Nephron progenitor cell (in vitro differentiated cells): ENCODE measurements around the gene IMP4.
A peak's percentile ranks its signal among the peaks of the same experiment; 100 is the strongest.

Source experiments
- DNase-seq: peaks from one replicate; pipeline ENCODE4 v3.0.0; 2021
- H3K27ac Mint-ChIP-seq: 2 replicates; pipeline ENCODE4 v1.8.0; 2021; ENCODE audit warnings: mild to moderate bottlenecking, moderate library complexity, mixed read lengths
- H3K27me3 Mint-ChIP-seq: 2 replicates; pipeline ENCODE4 v1.8.0; 2021; ENCODE audit warnings: mild to moderate bottlenecking, low read depth, mixed read lengths; ENCODE audit not compliant: poor library complexity
- H3K36me3 Mint-ChIP-seq: 2 replicates; pipeline ENCODE4 v1.8.0; 2021; ENCODE audit warnings: low read depth, mixed read lengths
- H3K4me1 Mint-ChIP-seq: 2 replicates; pipeline ENCODE4 v1.8.0; 2021; ENCODE audit warnings: mixed read lengths
- H3K4me3 Mint-ChIP-seq: 2 replicates; pipeline ENCODE4 v1.8.0; 2021; ENCODE audit warnings: mild to moderate bottlenecking, moderate library complexity, mixed read lengths
- H3K9me3 Mint-ChIP-seq: 2 replicates; pipeline ENCODE4 v1.8.0; 2021; ENCODE audit warnings: mild to moderate bottlenecking, moderate library complexity, mixed read lengths
- TF ChIP-seq, protein P1 (sequence below): fragments of 200-600 bp; sonication (generic); IDR thresholded peaks from 2 replicates; pipeline ENCODE4 v1.5.0; 2021; ENCODE audit warnings: antibody characterized with exemption

IMP4 gene

DNA sequence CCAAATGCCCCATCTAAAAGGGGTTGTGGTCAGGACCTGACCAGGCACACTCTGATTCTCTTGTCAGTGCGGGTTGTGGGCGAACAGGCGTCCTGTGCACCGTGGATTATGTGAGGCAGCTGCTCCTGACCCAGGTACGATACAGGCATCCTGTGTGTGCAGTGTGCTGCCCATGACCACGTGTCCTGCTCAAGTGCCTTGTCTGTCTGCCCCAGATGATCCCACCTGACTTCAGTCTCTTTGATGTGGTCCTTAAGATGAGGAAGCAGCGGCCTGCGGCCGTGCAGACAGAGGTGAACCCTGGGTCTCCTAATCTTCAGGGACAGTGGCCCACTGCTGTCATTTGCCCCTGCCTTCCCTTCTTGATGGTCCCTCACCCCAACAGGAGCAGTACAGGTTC is 27.8 kb downstream of the IMP4 start:
- TF ChIP-seq, protein P1, sequence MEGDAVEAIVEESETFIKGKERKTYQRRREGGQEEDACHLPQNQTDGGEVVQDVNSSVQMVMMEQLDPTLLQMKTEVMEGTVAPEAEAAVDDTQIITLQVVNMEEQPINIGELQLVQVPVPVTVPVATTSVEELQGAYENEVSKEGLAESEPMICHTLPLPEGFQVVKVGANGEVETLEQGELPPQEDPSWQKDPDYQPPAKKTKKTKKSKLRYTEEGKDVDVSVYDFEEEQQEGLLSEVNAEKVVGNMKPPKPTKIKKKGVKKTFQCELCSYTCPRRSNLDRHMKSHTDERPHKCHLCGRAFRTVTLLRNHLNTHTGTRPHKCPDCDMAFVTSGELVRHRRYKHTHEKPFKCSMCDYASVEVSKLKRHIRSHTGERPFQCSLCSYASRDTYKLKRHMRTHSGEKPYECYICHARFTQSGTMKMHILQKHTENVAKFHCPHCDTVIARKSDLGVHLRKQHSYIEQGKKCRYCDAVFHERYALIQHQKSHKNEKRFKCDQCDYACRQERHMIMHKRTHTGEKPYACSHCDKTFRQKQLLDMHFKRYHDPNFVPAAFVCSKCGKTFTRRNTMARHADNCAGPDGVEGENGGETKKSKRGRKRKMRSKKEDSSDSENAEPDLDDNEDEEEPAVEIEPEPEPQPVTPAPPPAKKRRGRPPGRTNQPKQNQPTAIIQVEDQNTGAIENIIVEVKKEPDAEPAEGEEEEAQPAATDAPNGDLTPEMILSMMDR: no peak
- H3K27ac Mint-ChIP-seq: no peak overlapping the region
- H3K9me3 Mint-ChIP-seq: peaks cover 5% of the 10 kb centered on the region
- no peak for DNase-seq
- peaks cover 7% of the 10 kb centered on the region for H3K27me3 Mint-ChIP-seq
- no peak overlapping the region for H3K4me3 Mint-ChIP-seq
- peaks cover 28% of the 10 kb centered on the region for H3K4me1 Mint-ChIP-seq
- peaks cover 21% of the 10 kb centered on the region for H3K36me3 Mint-ChIP-seq

DNA sequence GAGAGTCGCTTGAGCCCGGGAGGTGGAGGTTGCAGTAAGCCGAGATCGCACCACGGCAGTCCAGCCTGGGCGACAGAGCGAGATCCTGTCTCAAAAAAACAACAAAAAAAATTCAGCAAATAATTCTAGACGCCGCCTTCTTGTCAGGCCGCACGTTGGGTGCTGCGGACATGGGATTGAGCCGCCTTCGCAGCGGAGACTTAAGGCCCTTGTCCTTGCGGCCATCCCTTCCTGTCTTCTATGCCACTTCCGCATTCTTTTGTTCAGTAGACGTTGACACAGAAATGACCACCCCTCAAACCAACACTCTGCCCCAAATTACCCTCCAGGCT is 29.0 kb downstream of the IMP4 start:
- peaks cover 5% of the 10 kb centered on the region for H3K9me3 Mint-ChIP-seq
- peaks cover 26% of the 10 kb centered on the region for H3K36me3 Mint-ChIP-seq
- peak overlapping the region; percentile 87 for H3K4me3 Mint-ChIP-seq
- DNase-seq: no peak
- TF ChIP-seq, protein P1: no peak
- peaks cover 7% of the 10 kb centered on the region for H3K27me3 Mint-ChIP-seq
- H3K4me1 Mint-ChIP-seq: peaks cover 28% of the 10 kb centered on the region
- H3K27ac Mint-ChIP-seq: no peak overlapping the region

DNA sequence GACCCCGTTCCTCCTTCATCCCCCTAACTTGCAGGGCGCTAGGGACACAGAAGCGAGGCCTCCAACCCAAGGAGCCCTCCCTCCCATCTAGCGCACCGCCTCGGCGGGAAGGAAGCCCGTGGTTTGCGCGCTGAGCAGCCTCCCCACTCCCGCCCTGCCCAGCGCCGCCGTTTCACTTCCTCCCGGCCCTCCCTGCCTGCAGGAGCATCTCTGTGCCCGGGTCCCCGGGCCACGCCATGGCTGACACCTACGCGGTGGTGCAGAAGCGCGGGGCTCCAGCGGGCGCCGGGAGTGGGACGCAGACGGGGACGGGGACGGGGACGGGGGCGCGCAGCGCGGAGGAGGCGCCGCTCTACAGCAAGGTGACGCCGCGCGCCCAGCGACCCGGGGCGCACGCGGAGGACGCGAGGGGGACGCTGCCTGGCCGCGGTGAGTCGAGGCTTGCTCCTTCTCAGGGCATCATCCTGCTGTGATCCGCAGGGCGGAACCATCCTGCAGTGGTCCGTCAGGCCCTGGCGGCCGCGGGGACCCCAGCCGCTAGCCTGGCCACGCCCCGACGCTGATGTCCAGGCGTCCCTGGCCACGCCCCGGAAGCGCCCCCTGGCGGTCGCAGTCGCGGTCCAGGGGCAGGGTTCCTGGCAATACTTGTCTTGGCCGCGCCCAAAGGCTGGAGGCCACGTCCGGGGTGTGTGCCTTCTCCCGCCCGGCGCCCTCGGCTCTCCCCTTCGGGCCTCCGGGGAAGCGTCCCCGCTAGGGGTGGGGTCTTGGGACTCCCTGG is 29.5 kb downstream of the IMP4 start:
- Mint-ChIP-seq H3K27me3 (peaks cover 7% of the 10 kb centered on the region), H3K27ac (no peak overlapping the region), H3K9me3 (peaks cover 5% of the 10 kb centered on the region), H3K4me1 (peaks cover 33% of the 10 kb centered on the region), H3K36me3 (peaks cover 26% of the 10 kb centered on the region), H3K4me3 (peak overlapping the region; percentile 87)
- peak; percentile 97 for DNase-seq
- TF ChIP-seq, protein P1: peak; percentile 95

DNA sequence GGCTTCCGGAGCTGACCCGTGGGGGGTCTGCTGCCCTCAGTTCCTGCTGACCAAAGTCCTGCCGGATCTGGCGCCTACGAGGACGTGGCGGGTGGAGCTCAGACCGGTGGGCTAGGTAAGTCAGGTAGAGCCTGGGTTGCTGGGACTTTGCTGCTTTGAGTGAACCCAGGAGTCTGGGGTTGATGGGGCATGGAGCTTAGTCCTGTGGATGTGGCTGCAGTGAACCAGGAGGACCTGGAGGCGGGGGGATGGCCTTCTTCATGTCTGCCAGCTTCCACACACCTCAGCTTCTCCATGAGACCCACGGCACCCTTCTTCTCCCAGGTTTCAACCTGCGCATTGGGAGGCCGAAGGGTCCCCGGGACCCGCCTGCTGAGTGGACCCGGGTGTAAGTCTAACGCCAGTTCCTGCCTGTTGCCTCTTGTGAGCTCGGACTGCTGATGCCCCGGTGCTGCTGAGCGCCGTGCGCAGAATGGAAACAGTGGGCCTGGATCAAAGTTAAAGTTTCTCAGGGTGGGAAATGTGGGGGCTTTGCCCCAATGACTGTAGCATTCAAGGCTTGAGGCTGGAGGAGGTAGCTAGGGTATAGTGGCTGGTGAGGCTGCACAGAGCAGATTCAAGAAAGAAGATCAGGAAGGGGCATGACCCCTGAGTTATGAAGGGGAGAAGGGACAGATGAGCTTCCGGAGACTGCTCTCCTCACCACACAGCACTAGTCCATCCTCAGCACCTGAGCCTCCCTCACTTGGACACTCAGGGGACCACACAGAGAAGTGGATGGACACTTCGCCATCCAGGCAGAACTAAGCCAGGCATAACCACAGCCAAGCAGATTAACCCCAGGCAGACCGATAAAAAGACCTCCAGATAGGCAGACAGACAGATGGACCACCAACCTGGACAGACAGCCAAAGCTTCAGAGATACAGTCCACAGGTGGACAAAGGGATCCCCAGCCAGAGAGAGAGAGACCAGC is 30.4 kb downstream of the IMP4 start:
- Mint-ChIP-seq H3K9me3 (peaks cover under 1% of the 10 kb centered on the region), H3K4me3 (peak overlapping the region; percentile 87), H3K36me3 (peaks cover 26% of the 10 kb centered on the region), H3K4me1 (peaks cover 39% of the 10 kb centered on the region), H3K27me3 (peaks cover 7% of the 10 kb centered on the region), H3K27ac (no peak overlapping the region)
- DNase-seq: no peak
- TF ChIP-seq, protein P1: peak; percentile 49

DNA sequence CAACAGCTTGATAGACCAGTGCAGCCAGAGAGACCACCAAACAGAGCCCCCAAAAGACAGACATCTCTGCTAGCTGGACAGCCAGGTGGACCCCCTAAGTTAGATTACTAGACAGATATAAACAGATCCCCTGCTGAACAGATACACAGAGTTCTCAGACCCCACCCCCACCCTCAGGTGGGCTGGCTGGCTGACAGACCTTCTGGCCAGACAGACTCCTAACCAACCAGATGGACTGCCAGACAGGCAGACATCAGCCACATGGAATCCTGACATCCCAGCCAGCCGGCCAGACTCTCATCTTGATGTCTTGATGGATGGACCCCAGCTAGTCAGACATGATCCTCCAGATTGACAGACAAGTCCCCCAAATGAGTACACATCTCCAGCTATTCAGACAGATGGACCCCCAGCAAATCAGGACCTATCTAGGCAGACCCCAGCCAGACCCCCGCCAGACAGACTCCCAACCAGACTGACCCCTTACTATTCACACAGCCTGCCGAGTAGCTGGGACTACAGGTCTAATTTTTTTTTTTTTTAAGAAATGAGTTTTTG is 31.2 kb downstream of the IMP4 start:
- Mint-ChIP-seq H3K36me3 (peaks cover 26% of the 10 kb centered on the region), H3K4me1 (peaks cover 39% of the 10 kb centered on the region), H3K27ac (no peak overlapping the region), H3K4me3 (peak overlapping the region; percentile 87), H3K9me3 (no peaks in the 10 kb centered on the region), H3K27me3 (peaks cover 7% of the 10 kb centered on the region)
- no peak for DNase-seq
- TF ChIP-seq, protein P1: no peak
